HEK293 (cell line): ENCODE results near the gene NRIP1.

Experiments used
- CTCF ChIA-PET: fragments of 350-600 bp; formaldehyde crosslinking; extraction: SDS; loops from one replicate; lab custom pipeline; 2021; ENCODE audit warnings: antibody characterized with exemption; lab: Yijun Ruan, JAX
- POLR2A ChIA-PET: fragments of 300-600 bp; formaldehyde crosslinking; extraction: SDS; loops from one replicate; lab custom pipeline; 2020; ENCODE audit warnings: antibody characterized with exemption, inconsistent platforms; lab: Yijun Ruan, JAX
- H3K27ac ChIP-seq: fragments of 200-500 bp; sonication (Bioruptor generic); 2 replicates; pipeline ENCODE4 v1.5.1; 2014; ENCODE audit warnings: low read depth, low read length, control low read depth, inconsistent platforms; ENCODE audit errors: extremely low read depth
- H3K36me3 ChIP-seq, 2 experiments: fragments of 200-500 bp in 1 of 2; sonication (Bioruptor generic) in 1 of 2; 1 replicate in 1 of 2; 2 replicates in 1 of 2; pipeline ENCODE4 v1.5.1; 2014 to 2017; ENCODE audit warnings: inconsistent platforms in 2 of 2, low read length in 2 of 2; ENCODE audit not compliant: control insufficient read depth in 2 of 2, insufficient read depth in 1 of 2
- H3K4me1 ChIP-seq: fragments of 200-500 bp; sonication (Bioruptor generic); 2 replicates; pipeline ENCODE4 v1.5.1; 2014; ENCODE audit warnings: mild to moderate bottlenecking, low read length, inconsistent platforms; ENCODE audit not compliant: control insufficient read depth, insufficient read depth
- H3K4me3 ChIP-seq: 2 replicates; pipeline ENCODE4 v1.5.1; 2011; ENCODE audit warnings: low read depth, mild to moderate bottlenecking, control low read depth, low read length, moderate library complexity
- H3K9me3 ChIP-seq: fragments of 200-500 bp; sonication (Bioruptor generic); 2 replicates; pipeline ENCODE4 v1.5.1; 2014; ENCODE audit warnings: low read depth, low read length, inconsistent platforms; ENCODE audit not compliant: control insufficient read depth, insufficient read depth
- BCL6B ChIP-seq: fragments of 450-650 bp; formaldehyde crosslinking; IDR thresholded peaks from 2 replicates; pipeline ENCODE4 v1.5.1; 2017; ENCODE audit warnings: missing biosample characterization, missing genetic modification characterization
- KLF1 ChIP-seq: fragments of 450-650 bp; formaldehyde crosslinking; IDR thresholded peaks from 2 replicates; pipeline ENCODE4 v1.5.1; 2016; ENCODE audit warnings: missing biosample characterization, missing genetic modification characterization
- KLF7 ChIP-seq: fragments of 450-650 bp; formaldehyde crosslinking; IDR thresholded peaks from 2 replicates; pipeline ENCODE4 v1.5.1; 2016; ENCODE audit warnings: missing biosample characterization, missing genetic modification characterization, borderline replicate concordance
- OSR2 ChIP-seq: fragments of 450-650 bp; formaldehyde crosslinking; IDR thresholded peaks from 2 replicates; pipeline ENCODE4 v1.5.1; 2016; ENCODE audit warnings: missing biosample characterization, missing genetic modification characterization
- SP2 ChIP-seq: fragments of 450-650 bp; formaldehyde crosslinking; IDR thresholded peaks from 2 replicates; pipeline ENCODE4 v1.5.1; 2016; ENCODE audit warnings: missing biosample characterization, missing genetic modification characterization
- ZBTB10 ChIP-seq: fragments of 450-650 bp; formaldehyde crosslinking; IDR thresholded peaks from 2 replicates; pipeline ENCODE4 v1.5.1; 2016; ENCODE audit warnings: missing biosample characterization, missing genetic modification characterization
- ZNF140 ChIP-seq: fragments of 450-650 bp; formaldehyde crosslinking; IDR thresholded peaks from 2 replicates; pipeline ENCODE4 v1.5.1; 2016; ENCODE audit warnings: missing biosample characterization, missing genetic modification characterization
- ZNF146 ChIP-seq: fragments of 450-650 bp; formaldehyde crosslinking; IDR thresholded peaks from 2 replicates; pipeline ENCODE4 v1.5.1; 2016; ENCODE audit warnings: missing biosample characterization, missing genetic modification characterization
- ZNF175 ChIP-seq: fragments of 450-650 bp; formaldehyde crosslinking; IDR thresholded peaks from 2 replicates; pipeline ENCODE4 v1.5.1; 2016; ENCODE audit warnings: missing biosample characterization, missing genetic modification characterization
- ZNF2 ChIP-seq: fragments of 450-650 bp; formaldehyde crosslinking; IDR thresholded peaks from 2 replicates; pipeline ENCODE4 v1.5.1; 2016; ENCODE audit warnings: missing biosample characterization, missing genetic modification characterization
- ZNF24 ChIP-seq: fragments of 450-650 bp; formaldehyde crosslinking; IDR thresholded peaks from 2 replicates; pipeline ENCODE4 v1.5.1; 2016; ENCODE audit warnings: missing biosample characterization, missing genetic modification characterization
- ZNF416 ChIP-seq: fragments of 450-650 bp; formaldehyde crosslinking; IDR thresholded peaks from 2 replicates; pipeline ENCODE4 v1.5.1; 2016; ENCODE audit warnings: missing biosample characterization, missing genetic modification characterization
- ZNF423 ChIP-seq: fragments of 450-650 bp; formaldehyde crosslinking; IDR thresholded peaks from 2 replicates; pipeline ENCODE4 v1.5.1; 2016; ENCODE audit warnings: missing biosample characterization, missing genetic modification characterization
- ZNF513 ChIP-seq: fragments of 450-650 bp; IDR thresholded peaks from 2 replicates; pipeline ENCODE4 v1.5.1; 2018; ENCODE audit warnings: missing biosample characterization, missing genetic modification characterization
- ZNF558 ChIP-seq: fragments of 450-650 bp; formaldehyde crosslinking; IDR thresholded peaks from 2 replicates; pipeline ENCODE4 v1.5.1; 2016; ENCODE audit warnings: missing biosample characterization, missing genetic modification characterization
- ZNF600 ChIP-seq: fragments of 450-650 bp; formaldehyde crosslinking; IDR thresholded peaks from 2 replicates; pipeline ENCODE4 v1.5.1; 2016; ENCODE audit warnings: missing biosample characterization, missing genetic modification characterization
- ZNF623 ChIP-seq: fragments of 450-650 bp; formaldehyde crosslinking; IDR thresholded peaks from 2 replicates; pipeline ENCODE4 v1.5.1; 2016; ENCODE audit warnings: missing biosample characterization, missing genetic modification characterization
- ZNF639 ChIP-seq: fragments of 450-650 bp; formaldehyde crosslinking; IDR thresholded peaks from 2 replicates; pipeline ENCODE4 v1.5.1; 2016; ENCODE audit warnings: missing biosample characterization, missing genetic modification characterization
- ZNF843 ChIP-seq: fragments of 450-650 bp; formaldehyde crosslinking; IDR thresholded peaks from 2 replicates; pipeline ENCODE4 v1.5.1; 2016; ENCODE audit warnings: missing biosample characterization, missing genetic modification characterization

Gene NRIP1

GRCh38 chr21:15096146-15096545 is 31.3 kb upstream of the NRIP1 start:
- ChIA-PET CTCF (no interaction called here), POLR2A (no interaction called here)
- Histone ChIP-seq H3K4me3 (no peak overlapping the region), H3K9me3 (no peaks in the 10 kb centered on the region), H3K36me3 (no peaks in the 10 kb centered on the region), H3K4me1 (no peaks in the 10 kb centered on the region), H3K27ac (no peak overlapping the region)
- TF ChIP-seq ZNF24 (tag by site-specific recombination) (no peak), OSR2 (no peak), ZNF623 (tag by site-specific recombination) (no peak), ZBTB10 (no peak), ZNF140 (tag by site-specific recombination) (no peak), SP2 (tag by site-specific recombination) (no peak), KLF7 (no peak), ZNF175 (tag by site-specific recombination) (no peak), ZNF513 (tag by site-specific recombination) (no peak), ZNF843 (no peak), KLF1 (no peak), ZNF423 (tag by site-specific recombination) (no peak), ZNF639 (tag by site-specific recombination) (no peak)

GRCh38 chr21:15095326-15095725 is 30.5 kb upstream of the NRIP1 start:
- TF ChIP-seq ZNF600: no peak
- TF ChIP-seq ZNF416 (tag by site-specific recombination): no peak
- no peak for TF ChIP-seq ZNF2
- no peak for TF ChIP-seq ZNF558 (tag by site-specific recombination)
- TF ChIP-seq ZNF146 (tag by site-specific recombination): no peak
- TF ChIP-seq BCL6B (tag by site-specific recombination): no peak
- ChIA-PET CTCF (no interaction called here), POLR2A (interaction anchor here (1.1 kb wide), 1 partner anchor 30 kb away, joined by 3 read pairs; the partner anchor contains the start of gene NRIP1)
- H3K4me1 ChIP-seq: no peaks in the 10 kb centered on the region
- no peak overlapping the region for H3K4me3 ChIP-seq
- no peak overlapping the region for H3K27ac ChIP-seq
- H3K9me3 ChIP-seq: no peaks in the 10 kb centered on the region
- H3K36me3 ChIP-seq: no peaks in the 10 kb centered on the region
